ENCODE measurements around the gene MAN1C1. TPM values are rescaled to one million over a fixed set of nuclear protein-coding genes. Genes with fewer than 3 reads are reported as not detected.

The MAN1C1 gene
- total RNA-seq, 1 donor from 2014 or later = 0.20 TPM

- H3K27me3 Mint-ChIP-seq = peaks cover 14% of the 10 kb centered on the region
- POLR2A ChIA-PET = no interaction called here
- no peak for TF ChIP-seq CTCF (IDR thresholded peaks at IDR 0.05)
- H3K27ac Mint-ChIP-seq = no peak overlapping the region
- no peak overlapping the region for H3K4me3 Mint-ChIP-seq
- intact Hi-C loops (cut with micrococcal nuclease) = no loop called here
- ATAC-seq (ENCODE audit: low read depth) (no peak), DNase-seq (no peak)
- H3K9me3 Mint-ChIP-seq = no peaks in the 10 kb centered on the region
- CTCF ChIA-PET = no interaction called here
- H3K36me3 Mint-ChIP-seq (ENCODE audit: low read depth) = no peaks in the 10 kb centered on the region
- H3K4me1 Mint-ChIP-seq = no peaks in the 10 kb centered on the region
These were observed 122.8 kb downstream of the MAN1C1 start for GRCh38 chr1:25739341-25739740.

GRCh38 chr1:25740071-25740470 lies 123.5 kb downstream of the MAN1C1 start:
- CTCF ChIA-PET = no interaction called here
- TF ChIP-seq CTCF (IDR thresholded peaks at IDR 0.05) = no peak
- H3K9me3 Mint-ChIP-seq = no peaks in the 10 kb centered on the region
- no peaks in the 10 kb centered on the region for H3K36me3 Mint-ChIP-seq (ENCODE audit: low read depth)
- DNase-seq = no peak
- intact Hi-C loops (cut with micrococcal nuclease) = no loop called here
- H3K27ac Mint-ChIP-seq = no peak overlapping the region
- POLR2A ChIA-PET = no interaction called here
- no peaks in the 10 kb centered on the region for H3K4me1 Mint-ChIP-seq
- H3K27me3 Mint-ChIP-seq = peaks cover 9% of the 10 kb centered on the region
- H3K4me3 Mint-ChIP-seq = no peak overlapping the region
- ATAC-seq (ENCODE audit: low read depth) = no peak

- H3K36me3 Mint-ChIP-seq (ENCODE audit: low read depth) = no peaks in the 10 kb centered on the region
- no peak overlapping the region for H3K27ac Mint-ChIP-seq
- no peak for ATAC-seq (ENCODE audit: low read depth)
- no peak for DNase-seq
- ChIA-PET CTCF (no interaction called here), POLR2A (no interaction called here)
- no peaks in the 10 kb centered on the region for H3K4me1 Mint-ChIP-seq
- H3K9me3 Mint-ChIP-seq = no peaks in the 10 kb centered on the region
- H3K27me3 Mint-ChIP-seq = peaks cover 2% of the 10 kb centered on the region
- intact Hi-C loops (cut with micrococcal nuclease) = no loop called here
- no peak overlapping the region for H3K4me3 Mint-ChIP-seq
- TF ChIP-seq CTCF (IDR thresholded peaks at IDR 0.05) = no peak
These were observed 125.7 kb downstream of the MAN1C1 start for GRCh38 chr1:25742316-25742715.

- Mint-ChIP-seq H3K27me3 (peaks cover 2% of the 10 kb centered on the region), H3K4me1 (no peaks in the 10 kb centered on the region), H3K27ac (no peak overlapping the region), H3K36me3 (ENCODE audit: low read depth) (no peaks in the 10 kb centered on the region), H3K9me3 (no peaks in the 10 kb centered on the region), H3K4me3 (no peak overlapping the region)
- DNase-seq = no peak
- no peak for TF ChIP-seq CTCF (IDR thresholded peaks at IDR 0.05)
- ATAC-seq (ENCODE audit: low read depth) = no peak
- CTCF ChIA-PET = no interaction called here
- POLR2A ChIA-PET = no interaction called here
- intact Hi-C loops (cut with micrococcal nuclease) = no loop called here
These were observed 126.9 kb downstream of the MAN1C1 start for GRCh38 chr1:25743164-25744139.

- intact Hi-C loops (cut with micrococcal nuclease) = no loop called here
- Mint-ChIP-seq H3K9me3 (no peaks in the 10 kb centered on the region), H3K4me3 (no peak overlapping the region), H3K27ac (no peak overlapping the region), H3K27me3 (peaks cover 2% of the 10 kb centered on the region), H3K4me1 (no peaks in the 10 kb centered on the region), H3K36me3 (ENCODE audit: low read depth) (no peaks in the 10 kb centered on the region)
- ATAC-seq (ENCODE audit: low read depth) (no peak), DNase-seq (no peak)
- CTCF ChIA-PET = no interaction called here
- no peak for TF ChIP-seq CTCF (IDR thresholded peaks at IDR 0.05)
- POLR2A ChIA-PET = no interaction called here
These were observed 127.6 kb downstream of the MAN1C1 start for GRCh38 chr1:25744140-25744581.
